CD4-positive, alpha-beta T cell treated with Interleukin-12 subunit alpha and Interleukin-12 subunit beta, for 1 hour (primary cell): ENCODE data around the gene PCDHB9.
"Not testable (repeated sequence)": the region's sequence is repeated elsewhere in the genome, so short reads cannot be mapped to it uniquely, and the experiment has no call there.

Source experiments
- DNase-seq: peaks from one replicate; pipeline ENCODE4 v3.0.0-alpha.2; 2020

The PCDHB9 gene

GRCh38 chr5:141186897-141187512, at the start of gene PCDHB9:
Gene PCDHB9 (plus strand): TSS chr5:141187161. CDS start chr5:141187319, 158 bp downstream.
- DNase-seq, result peak; percentile 33

GRCh38 chr5:141137346-141137745, 49.6 kb upstream of the PCDHB9 start:
- DNase-seq, result not testable (repeated sequence)

- DNase-seq, result no peak
Measured at GRCh38 chr5:141149812-141150211, 37.1 kb upstream of the PCDHB9 start, which contains the start of gene PCDHB6. Gene PCDHB6 (plus strand): TSS chr5:141150057. CDS start chr5:141150258, 201 bp downstream.

- no peak for DNase-seq
Measured at GRCh38 chr5:141150224-141150992, 36.6 kb upstream of the PCDHB9 start.

- DNase-seq, result no peak
Measured at GRCh38 chr5:141150993-141151325, 36.0 kb upstream of the PCDHB9 start.

- not testable (repeated sequence) for DNase-seq
Measured at GRCh38 chr5:141151632-141152031, 35.3 kb upstream of the PCDHB9 start.

GRCh38 chr5:141152096-141152495, 34.9 kb upstream of the PCDHB9 start:
- not testable (repeated sequence) for DNase-seq

- no peak for DNase-seq
Measured at GRCh38 chr5:141155540-141156374, 31.2 kb upstream of the PCDHB9 start.

- DNase-seq, result not testable (repeated sequence)
Measured at GRCh38 chr5:141157356-141157755, 29.6 kb upstream of the PCDHB9 start.

GRCh38 chr5:141157901-141158300, 29.1 kb upstream of the PCDHB9 start:
- DNase-seq, result not testable (repeated sequence)

GRCh38 chr5:141172381-141173204, 14.4 kb upstream of the PCDHB9 start, which contains the start of gene PCDHB7:
Gene PCDHB7 (plus strand): TSS chr5:141172644. CDS start chr5:141172836, 192 bp downstream.
- DNase-seq, result peak; percentile 12

- not testable (repeated sequence) for DNase-seq
Measured at GRCh38 chr5:141174291-141175104, 12.5 kb upstream of the PCDHB9 start.

- no peak for DNase-seq
Measured at GRCh38 chr5:141175933-141176332, 11.0 kb upstream of the PCDHB9 start.

GRCh38 chr5:141177577-141178191, 9.3 kb upstream of the PCDHB9 start, which contains the start of gene PCDHB8:
Gene PCDHB8 (plus strand): TSS chr5:141177790. CDS start chr5:141178035, 245 bp downstream.
- DNase-seq, result not testable (repeated sequence)

- not testable (repeated sequence) for DNase-seq
Measured at GRCh38 chr5:141179371-141179770, 7.6 kb upstream of the PCDHB9 start.

GRCh38 chr5:141179876-141180275, 7.1 kb upstream of the PCDHB9 start:
- not testable (repeated sequence) for DNase-seq

GRCh38 chr5:141180313-141180712, 6.6 kb upstream of the PCDHB9 start:
- DNase-seq, result no peak

- DNase-seq, result no peak
Measured at GRCh38 chr5:141182248-141182647, 4.7 kb upstream of the PCDHB9 start, which contains the start of gene PCDHB16. Gene PCDHB16 (plus strand): TSS chr5:141182387. CDS start chr5:141182560, 173 bp downstream.

- not testable (repeated sequence) for DNase-seq
Measured at GRCh38 chr5:141184117-141184855, 2.7 kb upstream of the PCDHB9 start.

- not testable (repeated sequence) for DNase-seq
Measured at GRCh38 chr5:141188682-141189081, 1.7 kb downstream of the PCDHB9 start.
